Smooth muscle cell (in vitro differentiated cells): ENCODE results near the gene RAB27A. TPM values are rescaled to one million over a fixed set of nuclear protein-coding genes. Genes with fewer than 3 reads are reported as not detected.
"Not testable (repeated sequence)": the region's sequence is repeated elsewhere in the genome, so short reads cannot be mapped to it uniquely, and the experiment has no call there.

Experiments
- DNase-seq: peaks from one replicate; lab custom pipeline; 2025; ENCODE audit not compliant: unreplicated experiment; lab: John Stamatoyannopoulos, UW
- H2AFZ ChIP-seq: fragments of 200-600 bp; sonication (generic); 2 replicates; pipeline ENCODE4 v1.6.0; 2016; ENCODE audit warnings: antibody characterized with exemption, low read depth, mild to moderate bottlenecking
- H3F3A ChIP-seq: fragments of 200-600 bp; sonication (generic); 2 replicates; pipeline ENCODE4 v1.6.0; 2017; ENCODE audit warnings: antibody characterized with exemption, low read depth
- H3K27ac ChIP-seq: fragments of 200-600 bp; sonication (generic); 2 replicates; pipeline ENCODE4 v1.5.1; 2016; ENCODE audit warnings: low read depth, mild to moderate bottlenecking
- H3K27me3 ChIP-seq: fragments of 200-600 bp; sonication (generic); 2 replicates; pipeline ENCODE4 v1.6.1; 2016; ENCODE audit warnings: low read depth, mild to moderate bottlenecking
- H3K36me3 ChIP-seq: fragments of 200-600 bp; sonication (generic); 2 replicates; pipeline ENCODE4 v1.5.1; 2016; ENCODE audit warnings: low read depth
- H3K4me1 ChIP-seq: fragments of 200-600 bp; sonication (generic); 2 replicates; pipeline ENCODE4 v1.5.1; 2016; ENCODE audit warnings: low read depth
- H3K4me2 ChIP-seq: fragments of 200-600 bp; sonication (generic); 2 replicates; pipeline ENCODE4 v1.6.0; 2016; ENCODE audit warnings: mild to moderate bottlenecking
- H3K4me3 ChIP-seq: fragments of 200-600 bp; sonication (generic); 2 replicates; pipeline ENCODE4 v1.5.1; 2016; ENCODE audit warnings: mild to moderate bottlenecking
- H3K79me2 ChIP-seq: fragments of 200-600 bp; sonication (generic); 2 replicates; pipeline ENCODE4 v1.6.0; 2016; ENCODE audit warnings: low read depth, mild to moderate bottlenecking
- H3K9ac ChIP-seq: fragments of 200-600 bp; sonication (generic); 2 replicates; pipeline ENCODE4 v1.6.0; 2016; ENCODE audit warnings: low read depth
- H3K9me3 ChIP-seq: fragments of 200-600 bp; sonication (generic); replicated peaks from 2 replicates; pipeline ENCODE4 v1.5.1; 2016; ENCODE audit warnings: low read depth
- H4K20me1 ChIP-seq: fragments of 200-600 bp; sonication (generic); 2 replicates; pipeline ENCODE4 v1.6.0; 2016; ENCODE audit warnings: low read depth
- whole genome bisulfite sequencing: methylation state at CpG from one replicate; pipeline ENCODE4 v1.1.7; 2016; ENCODE audit warnings: low lambda C conversion rate; 5-methylcytosine and 5-hydroxymethylcytosine counted together
- polyA plus RNA-seq: library from polyadenylated mRNA; unstranded; fragments of >200 nt; fragmentation: Nextera tagmentation; extraction: Ambion mirVana; gene quantifications from 2 replicates; pipeline ENCODE4 v1.2.1, GENCODE V29; 2016
- total RNA-seq: library from RNA; depleted of rRNA; stranded (reverse); fragments of >200 nt; gene quantifications from 2 replicates; pipeline ENCODE4 v1.2.3, GENCODE V29; 2014
- TF ChIP-seq, protein P1 (sequence below): fragments of 200-600 bp; sonication (generic); IDR thresholded peaks from 2 replicates; pipeline ENCODE4 v1.5.1; 2017; ENCODE audit warnings: borderline replicate concordance, mild to moderate bottlenecking, antibody characterized with exemption; ENCODE audit not compliant: insufficient read depth, poor library complexity, severe bottlenecking

The RAB27A gene
- total and polyA plus RNA-seq, 2 experiments from 2014 or later = 14.6 to 15.6 TPM

DNA sequence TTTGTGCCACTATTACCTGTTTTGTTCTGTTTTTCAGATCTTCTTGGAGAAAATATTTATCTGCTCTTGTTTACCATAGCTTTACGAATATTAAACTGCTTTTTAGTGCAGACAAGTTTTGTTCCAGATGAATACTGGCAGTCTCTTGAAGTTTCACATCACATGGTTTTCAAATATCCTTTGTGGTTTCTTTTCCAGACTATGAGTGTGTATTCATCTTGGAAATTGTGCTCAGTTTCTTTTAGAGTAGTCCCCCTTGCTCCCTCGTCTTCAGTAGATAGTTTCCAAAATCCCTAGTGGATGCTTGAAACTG lies 30.6 kb upstream of the RAB27A start:
- H2AFZ ChIP-seq = peak overlapping the region; percentile 28
- H3K27ac ChIP-seq = no peak overlapping the region
- H3K9me3 ChIP-seq = no peaks in the 10 kb centered on the region
- peaks cover 3% of the 10 kb centered on the region for H3K79me2 ChIP-seq
- peaks cover 22% of the 10 kb centered on the region for H3K4me1 ChIP-seq
- no peak for DNase-seq
- H3K36me3 ChIP-seq = no peaks in the 10 kb centered on the region
- H3F3A ChIP-seq = no peaks in the 10 kb centered on the region
- WGBS = 70% methylated on average over 2 of the region's 2 CpGs
- no peaks in the 10 kb centered on the region for H4K20me1 ChIP-seq
- no peaks in the 10 kb centered on the region for H3K27me3 ChIP-seq
- peak overlapping the region; percentile 81 for H3K4me2 ChIP-seq
- H3K9ac ChIP-seq = no peak overlapping the region
- peak overlapping the region; percentile 71 for H3K4me3 ChIP-seq
- TF ChIP-seq, protein P1, sequence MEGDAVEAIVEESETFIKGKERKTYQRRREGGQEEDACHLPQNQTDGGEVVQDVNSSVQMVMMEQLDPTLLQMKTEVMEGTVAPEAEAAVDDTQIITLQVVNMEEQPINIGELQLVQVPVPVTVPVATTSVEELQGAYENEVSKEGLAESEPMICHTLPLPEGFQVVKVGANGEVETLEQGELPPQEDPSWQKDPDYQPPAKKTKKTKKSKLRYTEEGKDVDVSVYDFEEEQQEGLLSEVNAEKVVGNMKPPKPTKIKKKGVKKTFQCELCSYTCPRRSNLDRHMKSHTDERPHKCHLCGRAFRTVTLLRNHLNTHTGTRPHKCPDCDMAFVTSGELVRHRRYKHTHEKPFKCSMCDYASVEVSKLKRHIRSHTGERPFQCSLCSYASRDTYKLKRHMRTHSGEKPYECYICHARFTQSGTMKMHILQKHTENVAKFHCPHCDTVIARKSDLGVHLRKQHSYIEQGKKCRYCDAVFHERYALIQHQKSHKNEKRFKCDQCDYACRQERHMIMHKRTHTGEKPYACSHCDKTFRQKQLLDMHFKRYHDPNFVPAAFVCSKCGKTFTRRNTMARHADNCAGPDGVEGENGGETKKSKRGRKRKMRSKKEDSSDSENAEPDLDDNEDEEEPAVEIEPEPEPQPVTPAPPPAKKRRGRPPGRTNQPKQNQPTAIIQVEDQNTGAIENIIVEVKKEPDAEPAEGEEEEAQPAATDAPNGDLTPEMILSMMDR = no peak

GRCh38 chr15:55319537-55320237 lies 30.1 kb upstream of the RAB27A start:
- Histone ChIP-seq H3F3A (no peaks in the 10 kb centered on the region), H2AFZ (peak overlapping the region; percentile 81), H3K4me3 (peak overlapping the region; percentile 71), H3K79me2 (peaks cover 3% of the 10 kb centered on the region), H3K27ac (no peak overlapping the region), H3K4me2 (peak overlapping the region; percentile 81), H3K4me1 (peaks cover 22% of the 10 kb centered on the region), H4K20me1 (no peaks in the 10 kb centered on the region), H3K9me3 (no peaks in the 10 kb centered on the region), H3K27me3 (no peaks in the 10 kb centered on the region), H3K9ac (peak overlapping the region; percentile 89), H3K36me3 (no peaks in the 10 kb centered on the region)
- no peak for DNase-seq
- TF ChIP-seq, protein P1 = no peak
- WGBS = 76% methylated on average over 4 of the region's 4 CpGs

DNA sequence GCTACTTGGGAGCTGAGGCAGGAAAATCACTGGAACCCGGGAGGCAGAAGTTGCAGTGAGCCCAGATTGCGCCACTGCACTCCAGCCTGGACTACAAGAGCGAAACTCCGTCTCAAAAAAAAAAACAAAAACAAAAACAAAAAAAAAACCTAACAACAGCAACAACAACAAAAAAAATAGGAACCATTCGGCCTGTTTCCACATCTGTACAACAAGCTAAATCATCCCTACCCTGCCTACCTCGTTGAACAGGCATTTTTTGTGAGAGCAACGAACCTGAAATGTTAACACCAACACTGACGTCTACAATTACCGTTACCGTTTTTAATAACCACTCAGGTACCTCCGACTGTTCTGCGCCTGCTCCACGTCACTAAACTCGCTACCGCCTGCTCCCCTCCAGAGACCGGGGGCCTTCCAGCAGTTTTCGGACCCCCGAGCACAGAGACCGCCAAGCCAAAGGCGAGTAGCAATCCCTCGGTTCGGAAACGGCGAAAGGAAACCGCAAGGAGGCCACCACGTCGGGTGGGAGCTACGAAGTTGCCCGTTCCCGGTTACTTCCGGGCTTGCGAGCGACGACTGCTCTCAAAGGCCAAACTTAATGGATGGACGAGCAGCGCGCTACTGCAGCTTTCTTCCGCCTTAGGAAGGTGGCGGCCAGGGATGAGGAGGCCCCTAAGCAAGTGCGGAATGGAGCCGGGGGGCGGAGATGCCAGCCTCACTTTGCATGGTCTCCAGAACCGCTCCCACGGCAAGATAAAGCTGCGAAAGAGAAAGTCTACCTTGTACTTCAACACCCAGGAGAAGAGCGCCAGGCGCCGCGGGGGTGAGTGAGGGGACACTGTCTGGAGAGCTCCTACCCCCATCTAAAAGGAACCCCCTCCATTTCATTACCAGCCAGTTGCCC lies 29.2 kb upstream of the RAB27A start, which contains the start of the genes PIGB and PIGBOS1:
TSS of gene PIGB (plus strand) at position 635 of the 907 bp plus-strand sequence. CDS start at position 664, 29 bp downstream.
TSS of gene PIGBOS1 (minus strand) at position 536 of the 907 bp plus-strand sequence. CDS start 1,331 bp downstream, outside the sequence.
- peaks cover 3% of the 10 kb centered on the region for H3K79me2 ChIP-seq
- H2AFZ ChIP-seq = peak within 1 kb of the TSS; percentile 81
- no peaks in the 10 kb centered on the region for H3K36me3 ChIP-seq
- H3K27ac ChIP-seq = peak within 1 kb of the TSS; percentile 67
- H4K20me1 ChIP-seq = no peaks in the 10 kb centered on the region
- H3K4me1 ChIP-seq = peaks cover 16% of the 10 kb centered on the region
- no peaks in the 10 kb centered on the region for H3K27me3 ChIP-seq
- 3% methylated on average over 49 of the region's 49 CpGs for WGBS
- H3K9me3 ChIP-seq = no peaks in the 10 kb centered on the region
- no peaks in the 10 kb centered on the region for H3F3A ChIP-seq
- peak within 1 kb of the TSS; percentile 89 for H3K9ac ChIP-seq
- TF ChIP-seq, protein P1 = no peak
- peak within 1 kb of the TSS; percentile 71 for H3K4me3 ChIP-seq
- DNase-seq = peak; percentile 30
- peak within 1 kb of the TSS; percentile 81 for H3K4me2 ChIP-seq

DNA sequence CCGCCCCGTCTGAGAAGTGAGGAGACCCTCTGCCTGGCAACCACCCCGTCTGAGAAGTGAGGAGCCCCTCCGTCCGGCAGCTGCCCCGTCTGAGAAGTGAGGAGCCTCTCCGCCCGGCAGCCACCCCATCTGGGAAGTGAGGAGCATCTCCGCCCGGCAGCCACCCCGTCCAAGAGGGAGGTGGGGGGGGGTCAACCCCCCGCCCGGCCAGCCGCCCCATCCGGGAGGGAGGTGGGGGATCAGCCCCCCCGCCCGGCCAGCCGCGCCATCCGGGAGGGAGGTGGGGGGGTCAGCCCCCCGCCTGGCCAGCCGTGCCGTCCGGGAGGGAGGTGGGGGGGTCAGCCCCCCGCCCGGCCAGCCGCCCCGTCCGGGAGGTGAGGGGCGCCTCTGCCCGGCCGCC lies 13.2 kb upstream of the RAB27A start:
- H3K4me3 ChIP-seq, H3K9ac ChIP-seq, H3K9me3 ChIP-seq, H3F3A ChIP-seq, H3K27ac ChIP-seq, DNase-seq, H3K27me3 ChIP-seq, H2AFZ ChIP-seq, H3K79me2 ChIP-seq, H4K20me1 ChIP-seq, H3K36me3 ChIP-seq, H3K4me1 ChIP-seq, H3K4me2 ChIP-seq: not testable (repeated sequence)
- WGBS = no CpG with 5 or more reads among the region's 32 CpGs
